A549 (cell line): ENCODE measurements around the gene STXBP4. TPM values are rescaled to one million over a fixed set of nuclear protein-coding genes. Genes with fewer than 3 reads are reported as not detected.
A peak's percentile ranks its signal among the peaks of the same experiment; 100 is the strongest.

ENCODE experiments used
- ATAC-seq, 2 experiments: fragments of 200-7000 bp in 1 of 2; fragments of >200 bp in 1 of 2; cut with Nextera tagmentation in 1 of 2; cut with Tn5 transposase in 1 of 2; 3 replicates each; pipeline versions ENCODE4 v1.8.0 to v1.9.1; 2018 to 2020; ENCODE audit warnings: mild to moderate bottlenecking in 1 of 2, moderate library complexity in 1 of 2
- CTCF ChIA-PET: fragments of 300-600 bp; sonication (Branson Sonifier 250); formaldehyde crosslinking; extraction: SDS; loops from one replicate; lab custom pipeline; 2021; ENCODE audit warnings: antibody characterized with exemption, inconsistent platforms; lab: Yijun Ruan, JAX
- POLR2A ChIA-PET: fragments of 350-600 bp; formaldehyde crosslinking; extraction: SDS; loops from one replicate; lab custom pipeline; 2021; ENCODE audit warnings: antibody characterized with exemption, inconsistent platforms; lab: Yijun Ruan, JAX
- DNase-seq, 2 experiments: peaks; one replicate each; pipeline versions ENCODE4 v3.0.0 to v3.0.0-alpha.2; 2011 to 2016; ENCODE audit warnings: low read depth in 1 of 2, low spot score in 1 of 2
- FAIRE-seq: peaks from 2 replicates; lab custom pipeline; 2011; peaks lifted over from hg19 to GRCh38; lab: Jason Lieb, UNC
- H3K27ac ChIP-seq, 2 experiments: fragments of >200 bp; sonication (Bioruptor Twin); formaldehyde crosslinking; 3 replicates each; pipeline ENCODE4 v1.5.1; 2016 to 2017
- H3K4me1 ChIP-seq: fragments of >200 bp; sonication (Bioruptor Twin); formaldehyde crosslinking; 3 replicates; pipeline ENCODE4 v1.6.1; 2016
- H3K4me2 ChIP-seq: fragments of >200 bp; sonication (Bioruptor Twin); formaldehyde crosslinking; 3 replicates; pipeline ENCODE4 v1.6.1; 2016
- H3K4me3 ChIP-seq: fragments of >200 bp; sonication (Bioruptor Twin); formaldehyde crosslinking; 3 replicates; pipeline ENCODE4 v1.5.1; 2016
- H3K9me3 ChIP-seq: fragments of >200 bp; sonication (Bioruptor Twin); formaldehyde crosslinking; 3 replicates; pipeline ENCODE4 v1.6.1; 2016
- CHD4 ChIP-seq: fragments of 200-600 bp; sonication (generic); IDR thresholded peaks from 2 replicates; pipeline ENCODE4 v1.6.1; 2016; ENCODE audit warnings: antibody characterized with exemption, mild to moderate bottlenecking, borderline replicate concordance
- ESRRA ChIP-seq: fragments of 150-350 bp; IDR thresholded peaks from 2 replicates; pipeline ENCODE4 v1.6.1; 2014; ENCODE audit warnings: mild to moderate bottlenecking, low read length, borderline replicate concordance
- FOSB ChIP-seq: fragments of 250-450 bp; sonication (Bioruptor Pico); IDR thresholded peaks from 2 replicates; pipeline ENCODE4 v1.5.0; 2020; ENCODE audit warnings: mild to moderate bottlenecking, moderate library complexity
- FOSL2 ChIP-seq, 2 experiments: fragments of 450-650 bp in 1 of 2; fragments of >200 bp in 1 of 2; sonication (Bioruptor Twin) in 1 of 2; formaldehyde crosslinking; IDR thresholded peaks; 2 replicates each; pipeline versions ENCODE4 v1.5.0 to v1.6.1; 2016 to 2020; ENCODE audit warnings: mild to moderate bottlenecking in 1 of 2, moderate library complexity in 1 of 2
- HDAC2 ChIP-seq: fragments of 200-600 bp; sonication (generic); IDR thresholded peaks from 2 replicates; pipeline ENCODE4 v1.6.1; 2016
- HES2 ChIP-seq: fragments of >200 bp; sonication (Bioruptor Twin); formaldehyde crosslinking; IDR thresholded peaks from 2 replicates; pipeline ENCODE4 v1.6.1; 2016
- HMGXB4 ChIP-seq: fragments of 250-450 bp; sonication (Bioruptor Pico); IDR thresholded peaks from 2 replicates; pipeline ENCODE4 v1.5.0; 2021; ENCODE audit warnings: mild to moderate bottlenecking, moderate library complexity, borderline replicate concordance
- HOXB5 ChIP-seq: fragments of 250-450 bp; sonication (Bioruptor Pico); IDR thresholded peaks from 2 replicates; pipeline ENCODE4 v1.5.0; 2020; ENCODE audit warnings: mild to moderate bottlenecking, moderate library complexity
- JUNB ChIP-seq: fragments of >200 bp; sonication (Bioruptor Twin); formaldehyde crosslinking; IDR thresholded peaks from 2 replicates; pipeline ENCODE4 v1.6.1; 2016
- KDM5A ChIP-seq: fragments of 200-600 bp; sonication (generic); IDR thresholded peaks from 2 replicates; pipeline ENCODE4 v1.6.1; 2016; ENCODE audit warnings: antibody characterized with exemption, mild to moderate bottlenecking
- PHF8 ChIP-seq: fragments of 200-600 bp; sonication (generic); IDR thresholded peaks from 2 replicates; pipeline ENCODE4 v1.6.1; 2016; ENCODE audit warnings: low read depth, mild to moderate bottlenecking, antibody characterized with exemption, moderate library complexity, borderline replicate concordance
- REST ChIP-seq: fragments of 200-600 bp; sonication (generic); IDR thresholded peaks from 2 replicates; pipeline ENCODE4 v1.6.1; 2016; ENCODE audit warnings: antibody characterized with exemption, mild to moderate bottlenecking, moderate library complexity
- SMC3 ChIP-seq: fragments of >200 bp; sonication (Bioruptor Twin); formaldehyde crosslinking; IDR thresholded peaks from 3 replicates; pipeline ENCODE4 v1.6.1; 2018; ENCODE audit warnings: inconsistent platforms
- ZFP36 ChIP-seq: fragments of 450-650 bp; IDR thresholded peaks from 2 replicates; pipeline ENCODE4 v1.6.1; 2014; ENCODE audit warnings: borderline replicate concordance; ENCODE audit not compliant: partially characterized antibody
- ZSCAN20 ChIP-seq: fragments of 250-450 bp; sonication (Bioruptor Pico); IDR thresholded peaks from 2 replicates; pipeline ENCODE4 v1.8.0; 2022; ENCODE audit warnings: mild to moderate bottlenecking, moderate library complexity
- WGBS: methylation state at CpG from one replicate; pipeline ENCODE4 v1.1.6; 2017; ENCODE audit errors: missing lambda C conversion rate; 5-methylcytosine and 5-hydroxymethylcytosine counted together
- polyA plus RNA-seq, 4 experiments: library from polyadenylated mRNA; depleted of rRNA in 3 of 4; stranded (reverse); fragments of >200 nt; fragmentation: RNase III in 1 of 4; extraction: RNeasy Plus Mini Kit Qiagen cat#74134 plus additional on column Dnase treatment in 1 of 4; gene quantifications; 2 replicates in 3 of 4; 3 replicates in 1 of 4; pipeline ENCODE4 v1.2.3, GENCODE V29; 2011 to 2017

The STXBP4 gene
- polyA plus RNA-seq, 2 of the 4 experiments (the other 2 are of a cell fraction) = 9.0 to 16.0 TPM

GRCh38 chr17:55152236-55152635 is 183.7 kb downstream of the STXBP4 start (continued):
- TF ChIP-seq REST (no peak), HES2 (no peak), CHD4 (no peak), FOSB (CRISPR knock-in tag) (no peak), FOSL2 (IDR thresholded peaks at IDR 0.05) (no peak), FOSL2 (CRISPR knock-in tag; IDR thresholded peaks at IDR 0.05) (no peak), KDM5A (no peak), ZFP36 (no peak), HMGXB4 (CRISPR knock-in tag) (no peak)

- Histone ChIP-seq H3K9me3 (no peaks in the 10 kb centered on the region), H3K4me1 (no peaks in the 10 kb centered on the region), H3K27ac (no peak overlapping the region), H3K4me2 (no peak overlapping the region), H3K4me3 (no peak overlapping the region)
- FAIRE-seq (peak; percentile 59), DNase-seq (no peak), ATAC-seq (no peak)
- ChIA-PET POLR2A (no interaction called here), CTCF (interaction anchor here (1.0 to 1.1 kb wide), 2 partner anchors 20 to 54 kb away, joined by 3 read pairs; no protein-coding TSS in a partner anchor)
- WGBS = 90% methylated on average over 2 of the region's 2 CpGs
- TF ChIP-seq JUNB = no peak
- TF ChIP-seq REST = no peak
- TF ChIP-seq ESRRA = no peak
- no peak for TF ChIP-seq HOXB5 (CRISPR knock-in tag)
- TF ChIP-seq SMC3 = no peak
- no peak for TF ChIP-seq FOSB (CRISPR knock-in tag)
- TF ChIP-seq PHF8 = no peak
- no peak for TF ChIP-seq ZSCAN20 (CRISPR knock-in tag)
- no peak for TF ChIP-seq HDAC2
These were observed 185.5 kb downstream of the STXBP4 start for GRCh38 chr17:55154101-55154500.
